IPS-18a (cell line): Measurements from ENCODE around the gene KRT33B.

Experiments
- H3K27ac ChIP-seq: one replicate; pipeline ENCODE4 v1.5.1; 2013; ENCODE audit warnings: low read length
- H3K27me3 ChIP-seq: one replicate; pipeline ENCODE4 v1.6.1; 2013; ENCODE audit warnings: mild to moderate bottlenecking, low read length; ENCODE audit not compliant: control insufficient read depth, insufficient read depth
- H3K36me3 ChIP-seq: one replicate; pipeline ENCODE4 v1.6.1; 2013; ENCODE audit warnings: low read depth, low read length; ENCODE audit not compliant: control insufficient read depth
- H3K4me1 ChIP-seq: one replicate; pipeline ENCODE4 v1.6.1; 2013; ENCODE audit warnings: low read depth, low read length; ENCODE audit not compliant: control insufficient read depth
- H3K4me3 ChIP-seq: one replicate; pipeline ENCODE4 v1.5.1; 2013; ENCODE audit warnings: low read length
- H3K9ac ChIP-seq: one replicate; pipeline ENCODE4 v1.6.1; 2013; ENCODE audit warnings: mild to moderate bottlenecking, low read length, moderate library complexity
- H3K9me3 ChIP-seq: one replicate; pipeline ENCODE4 v1.6.1; 2013; ENCODE audit warnings: low read depth, low read length; ENCODE audit not compliant: control insufficient read depth

The KRT33B gene

DNA sequence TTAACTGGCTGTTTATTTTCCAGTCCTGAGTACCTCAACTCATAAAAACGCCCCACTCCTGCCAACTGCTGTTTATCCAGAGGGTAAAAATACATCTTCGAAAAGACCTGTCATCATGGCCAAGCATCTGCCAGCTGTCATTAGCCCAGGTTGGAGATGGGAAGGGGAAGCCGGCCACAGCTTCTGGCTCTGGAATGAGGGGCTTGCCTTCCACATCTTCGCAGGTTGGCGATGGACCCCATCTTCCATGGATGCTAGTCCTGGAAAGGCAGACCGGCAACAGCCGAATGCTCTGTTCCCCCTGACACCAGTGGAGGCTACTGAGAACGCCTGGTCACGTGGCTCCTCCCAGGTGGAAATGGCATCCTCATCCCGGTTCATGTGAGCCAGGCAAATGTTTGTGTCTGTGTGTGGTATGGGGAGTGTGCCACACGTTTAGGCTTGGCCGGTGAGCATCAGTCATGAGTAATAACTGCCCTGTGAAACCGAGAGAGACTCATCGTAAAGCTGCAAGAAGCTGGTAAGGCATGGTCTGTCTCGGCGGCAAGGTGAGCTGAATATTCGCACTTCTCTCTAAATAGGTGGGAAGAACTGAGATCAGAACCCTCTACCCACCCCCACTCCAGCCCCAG lies 53.7 kb downstream of the KRT33B start:
- H3K9ac ChIP-seq: no peak overlapping the region
- peaks cover 8% of the 10 kb centered on the region for H3K9me3 ChIP-seq
- no peaks in the 10 kb centered on the region for H3K36me3 ChIP-seq
- H3K27ac ChIP-seq: no peak overlapping the region
- no peaks in the 10 kb centered on the region for H3K4me1 ChIP-seq
- no peaks in the 10 kb centered on the region for H3K27me3 ChIP-seq
- H3K4me3 ChIP-seq: no peak overlapping the region

GRCh38 chr17:41315204-41315794 lies 54.3 kb downstream of the KRT33B start, which contains the start of gene KRTAP17-1:
KRTAP17-1 (minus strand) TSS chr17:41315710; CDS start chr17:41315650, 60 bp downstream.
- no peaks in the 10 kb centered on the region for H3K27me3 ChIP-seq
- no peak within 1 kb of the TSS for H3K9ac ChIP-seq
- peaks cover 8% of the 10 kb centered on the region for H3K9me3 ChIP-seq
- H3K4me1 ChIP-seq: no peaks in the 10 kb centered on the region
- H3K4me3 ChIP-seq: no peak within 1 kb of the TSS
- H3K27ac ChIP-seq: no peak within 1 kb of the TSS
- no peaks in the 10 kb centered on the region for H3K36me3 ChIP-seq
